ENCODE results near the gene LRRC46. TPM values are rescaled to one million over a fixed set of nuclear protein-coding genes. Genes with fewer than 3 reads are reported as not detected.

LRRC46 gene
- total and polyA plus RNA-seq, 9 of the 15 experiments (the other 6 are each of a cell fraction or from before 2014, with no cell fraction given): 0.39 to 1.4 (median 0.53) TPM; not detected in 1

- no peak for TF ChIP-seq CBFB (CRISPR knock-in tag; IDR thresholded peaks at IDR 0.05)
- no peak for TF ChIP-seq SAP30 (IDR thresholded peaks at IDR 0.05; ENCODE audit: borderline replicate concordance, insufficient read depth, low read depth, low read length, poor library complexity, severe bottlenecking)
- no peak for TF ChIP-seq NFYB (IDR thresholded peaks at IDR 0.05; ENCODE audit: extremely low read depth, insufficient read length)
- TF ChIP-seq, protein P1, sequence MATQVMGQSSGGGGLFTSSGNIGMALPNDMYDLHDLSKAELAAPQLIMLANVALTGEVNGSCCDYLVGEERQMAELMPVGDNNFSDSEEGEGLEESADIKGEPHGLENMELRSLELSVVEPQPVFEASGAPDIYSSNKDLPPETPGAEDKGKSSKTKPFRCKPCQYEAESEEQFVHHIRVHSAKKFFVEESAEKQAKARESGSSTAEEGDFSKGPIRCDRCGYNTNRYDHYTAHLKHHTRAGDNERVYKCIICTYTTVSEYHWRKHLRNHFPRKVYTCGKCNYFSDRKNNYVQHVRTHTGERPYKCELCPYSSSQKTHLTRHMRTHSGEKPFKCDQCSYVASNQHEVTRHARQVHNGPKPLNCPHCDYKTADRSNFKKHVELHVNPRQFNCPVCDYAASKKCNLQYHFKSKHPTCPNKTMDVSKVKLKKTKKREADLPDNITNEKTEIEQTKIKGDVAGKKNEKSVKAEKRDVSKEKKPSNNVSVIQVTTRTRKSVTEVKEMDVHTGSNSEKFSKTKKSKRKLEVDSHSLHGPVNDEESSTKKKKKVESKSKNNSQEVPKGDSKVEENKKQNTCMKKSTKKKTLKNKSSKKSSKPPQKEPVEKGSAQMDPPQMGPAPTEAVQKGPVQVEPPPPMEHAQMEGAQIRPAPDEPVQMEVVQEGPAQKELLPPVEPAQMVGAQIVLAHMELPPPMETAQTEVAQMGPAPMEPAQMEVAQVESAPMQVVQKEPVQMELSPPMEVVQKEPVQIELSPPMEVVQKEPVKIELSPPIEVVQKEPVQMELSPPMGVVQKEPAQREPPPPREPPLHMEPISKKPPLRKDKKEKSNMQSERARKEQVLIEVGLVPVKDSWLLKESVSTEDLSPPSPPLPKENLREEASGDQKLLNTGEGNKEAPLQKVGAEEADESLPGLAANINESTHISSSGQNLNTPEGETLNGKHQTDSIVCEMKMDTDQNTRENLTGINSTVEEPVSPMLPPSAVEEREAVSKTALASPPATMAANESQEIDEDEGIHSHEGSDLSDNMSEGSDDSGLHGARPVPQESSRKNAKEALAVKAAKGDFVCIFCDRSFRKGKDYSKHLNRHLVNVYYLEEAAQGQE (IDR thresholded peaks at IDR 0.05; ENCODE audit: borderline replicate concordance): peak; percentile 56
- TF ChIP-seq, protein P1 (CRISPR knock-in tag; IDR thresholded peaks at IDR 0.05; ENCODE audit: low read depth): no peak
- TF ChIP-seq CBX3 (IDR thresholded peaks at IDR 0.05; ENCODE audit: borderline replicate concordance in 1 of 2, low read length in 2 of 2): no peak
- no peak for TF ChIP-seq KLF16 (IDR thresholded peaks at IDR 0.05)
- peak; percentile 76 for TF ChIP-seq VEZF1 (CRISPR knock-in tag; IDR thresholded peaks at IDR 0.05)
- peak; percentile 77; the same call in 1 of the 2 replicates for TF ChIP-seq GABPB1 (CRISPR knock-in tag; IDR thresholded peaks at IDR 0.05)
- TF ChIP-seq CC2D1A (IDR thresholded peaks at IDR 0.05): no peak
- TF ChIP-seq CBX2 (IDR thresholded peaks at IDR 0.05; ENCODE audit: insufficient read depth, low read length, poor library complexity, severe bottlenecking): no peak
- TF ChIP-seq, protein P2, sequence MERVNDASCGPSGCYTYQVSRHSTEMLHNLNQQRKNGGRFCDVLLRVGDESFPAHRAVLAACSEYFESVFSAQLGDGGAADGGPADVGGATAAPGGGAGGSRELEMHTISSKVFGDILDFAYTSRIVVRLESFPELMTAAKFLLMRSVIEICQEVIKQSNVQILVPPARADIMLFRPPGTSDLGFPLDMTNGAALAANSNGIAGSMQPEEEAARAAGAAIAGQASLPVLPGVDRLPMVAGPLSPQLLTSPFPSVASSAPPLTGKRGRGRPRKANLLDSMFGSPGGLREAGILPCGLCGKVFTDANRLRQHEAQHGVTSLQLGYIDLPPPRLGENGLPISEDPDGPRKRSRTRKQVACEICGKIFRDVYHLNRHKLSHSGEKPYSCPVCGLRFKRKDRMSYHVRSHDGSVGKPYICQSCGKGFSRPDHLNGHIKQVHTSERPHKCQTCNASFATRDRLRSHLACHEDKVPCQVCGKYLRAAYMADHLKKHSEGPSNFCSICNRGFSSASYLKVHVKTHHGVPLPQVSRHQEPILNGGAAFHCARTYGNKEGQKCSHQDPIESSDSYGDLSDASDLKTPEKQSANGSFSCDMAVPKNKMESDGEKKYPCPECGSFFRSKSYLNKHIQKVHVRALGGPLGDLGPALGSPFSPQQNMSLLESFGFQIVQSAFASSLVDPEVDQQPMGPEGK (CRISPR knock-in tag; IDR thresholded peaks at IDR 0.05; ENCODE audit: borderline replicate concordance): no peak
- no peak for TF ChIP-seq LEF1 (IDR thresholded peaks at IDR 0.05)
- TF ChIP-seq HMBOX1 (IDR thresholded peaks at IDR 0.05): no peak
These were observed 19.5 kb downstream of the LRRC46 start, which contains the start of gene SP6 (continued) for GRCh38 chr17:47850692-47851573.
